ENCODE results near the gene TMCO4.

DNA sequence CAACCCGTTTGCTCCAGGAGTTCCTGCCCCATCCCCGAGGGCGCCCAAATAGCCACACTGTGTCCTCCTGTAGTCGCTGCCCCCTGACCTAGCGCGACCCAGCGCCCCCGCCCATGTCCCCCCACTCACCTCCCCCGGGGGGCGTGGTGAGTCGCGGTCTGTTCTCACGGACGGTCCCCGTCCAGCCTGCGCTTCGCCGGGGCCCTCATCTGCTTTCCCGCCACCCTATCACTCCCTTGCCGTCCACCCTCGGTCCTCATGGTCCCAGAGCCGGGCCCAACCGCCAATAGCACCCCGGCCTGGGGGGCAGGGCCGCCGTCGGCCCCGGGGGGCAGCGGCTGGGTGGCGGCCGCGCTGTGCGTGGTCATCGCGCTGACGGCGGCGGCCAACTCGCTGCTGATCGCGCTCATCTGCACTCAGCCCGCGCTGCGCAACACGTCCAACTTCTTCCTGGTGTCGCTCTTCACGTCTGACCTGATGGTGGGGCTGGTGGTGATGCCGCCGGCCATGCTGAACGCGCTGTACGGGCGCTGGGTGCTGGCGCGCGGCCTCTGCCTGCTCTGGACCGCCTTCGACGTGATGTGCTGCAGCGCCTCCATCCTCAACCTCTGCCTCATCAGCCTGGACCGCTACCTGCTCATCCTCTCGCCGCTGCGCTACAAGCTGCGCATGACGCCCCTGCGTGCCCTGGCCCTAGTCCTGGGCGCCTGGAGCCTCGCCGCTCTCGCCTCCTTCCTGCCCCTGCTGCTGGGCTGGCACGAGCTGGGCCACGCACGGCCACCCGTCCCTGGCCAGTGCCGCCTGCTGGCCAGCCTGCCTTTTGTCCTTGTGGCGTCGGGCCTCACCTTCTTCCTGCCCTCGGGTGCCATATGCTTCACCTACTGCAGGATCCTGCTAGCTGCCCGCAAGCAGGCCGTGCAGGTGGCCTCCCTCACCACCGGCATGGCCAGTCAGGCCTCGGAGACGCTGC lies 133.9 kb downstream of the TMCO4 start:
- TF ChIP-seq, protein P1, sequence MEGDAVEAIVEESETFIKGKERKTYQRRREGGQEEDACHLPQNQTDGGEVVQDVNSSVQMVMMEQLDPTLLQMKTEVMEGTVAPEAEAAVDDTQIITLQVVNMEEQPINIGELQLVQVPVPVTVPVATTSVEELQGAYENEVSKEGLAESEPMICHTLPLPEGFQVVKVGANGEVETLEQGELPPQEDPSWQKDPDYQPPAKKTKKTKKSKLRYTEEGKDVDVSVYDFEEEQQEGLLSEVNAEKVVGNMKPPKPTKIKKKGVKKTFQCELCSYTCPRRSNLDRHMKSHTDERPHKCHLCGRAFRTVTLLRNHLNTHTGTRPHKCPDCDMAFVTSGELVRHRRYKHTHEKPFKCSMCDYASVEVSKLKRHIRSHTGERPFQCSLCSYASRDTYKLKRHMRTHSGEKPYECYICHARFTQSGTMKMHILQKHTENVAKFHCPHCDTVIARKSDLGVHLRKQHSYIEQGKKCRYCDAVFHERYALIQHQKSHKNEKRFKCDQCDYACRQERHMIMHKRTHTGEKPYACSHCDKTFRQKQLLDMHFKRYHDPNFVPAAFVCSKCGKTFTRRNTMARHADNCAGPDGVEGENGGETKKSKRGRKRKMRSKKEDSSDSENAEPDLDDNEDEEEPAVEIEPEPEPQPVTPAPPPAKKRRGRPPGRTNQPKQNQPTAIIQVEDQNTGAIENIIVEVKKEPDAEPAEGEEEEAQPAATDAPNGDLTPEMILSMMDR (IDR thresholded peaks at IDR 0.05): no peak
- TF ChIP-seq POLR2A (IDR thresholded peaks at IDR 0.05): no peak

Measured in right lobe of liver (tissue), 4 donors.